ENCODE data around the gene FIS1.

Gene FIS1

DNA sequence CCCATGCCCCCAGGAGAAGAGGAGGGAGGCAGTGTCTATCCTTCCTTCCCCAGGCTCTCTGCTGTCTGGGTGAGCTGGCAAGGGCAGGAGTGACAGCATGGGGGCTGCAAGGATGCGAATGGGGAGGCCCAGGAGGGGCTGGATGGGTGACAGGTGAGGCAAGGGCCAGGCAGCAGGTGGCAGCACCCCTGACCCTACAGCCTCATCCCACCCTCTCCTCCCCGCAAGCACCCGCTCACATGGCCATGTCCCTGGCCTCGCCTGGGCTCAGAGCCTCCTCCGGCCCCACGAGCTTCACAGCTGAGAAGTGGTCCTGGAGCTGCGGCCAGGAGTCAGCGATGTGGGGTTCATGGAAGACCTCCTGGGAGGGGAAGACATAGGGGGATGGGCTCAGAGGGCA is 32.9 kb downstream of the FIS1 start:
- in situ Hi-C loops (cut with HindIII; ENCODE audit: low sequenced_read_pairs) = no loop called here
- TF ChIP-seq, protein P1, sequence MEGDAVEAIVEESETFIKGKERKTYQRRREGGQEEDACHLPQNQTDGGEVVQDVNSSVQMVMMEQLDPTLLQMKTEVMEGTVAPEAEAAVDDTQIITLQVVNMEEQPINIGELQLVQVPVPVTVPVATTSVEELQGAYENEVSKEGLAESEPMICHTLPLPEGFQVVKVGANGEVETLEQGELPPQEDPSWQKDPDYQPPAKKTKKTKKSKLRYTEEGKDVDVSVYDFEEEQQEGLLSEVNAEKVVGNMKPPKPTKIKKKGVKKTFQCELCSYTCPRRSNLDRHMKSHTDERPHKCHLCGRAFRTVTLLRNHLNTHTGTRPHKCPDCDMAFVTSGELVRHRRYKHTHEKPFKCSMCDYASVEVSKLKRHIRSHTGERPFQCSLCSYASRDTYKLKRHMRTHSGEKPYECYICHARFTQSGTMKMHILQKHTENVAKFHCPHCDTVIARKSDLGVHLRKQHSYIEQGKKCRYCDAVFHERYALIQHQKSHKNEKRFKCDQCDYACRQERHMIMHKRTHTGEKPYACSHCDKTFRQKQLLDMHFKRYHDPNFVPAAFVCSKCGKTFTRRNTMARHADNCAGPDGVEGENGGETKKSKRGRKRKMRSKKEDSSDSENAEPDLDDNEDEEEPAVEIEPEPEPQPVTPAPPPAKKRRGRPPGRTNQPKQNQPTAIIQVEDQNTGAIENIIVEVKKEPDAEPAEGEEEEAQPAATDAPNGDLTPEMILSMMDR (IDR thresholded peaks at IDR 0.05; ENCODE audit: low read depth, low read length, missing control alignments) = no peak
- DNase-seq (ENCODE audit: low read depth) = no peak
- no peak overlapping the region for H3K4me3 ChIP-seq (ENCODE audit: low read depth, low read length)

DNA sequence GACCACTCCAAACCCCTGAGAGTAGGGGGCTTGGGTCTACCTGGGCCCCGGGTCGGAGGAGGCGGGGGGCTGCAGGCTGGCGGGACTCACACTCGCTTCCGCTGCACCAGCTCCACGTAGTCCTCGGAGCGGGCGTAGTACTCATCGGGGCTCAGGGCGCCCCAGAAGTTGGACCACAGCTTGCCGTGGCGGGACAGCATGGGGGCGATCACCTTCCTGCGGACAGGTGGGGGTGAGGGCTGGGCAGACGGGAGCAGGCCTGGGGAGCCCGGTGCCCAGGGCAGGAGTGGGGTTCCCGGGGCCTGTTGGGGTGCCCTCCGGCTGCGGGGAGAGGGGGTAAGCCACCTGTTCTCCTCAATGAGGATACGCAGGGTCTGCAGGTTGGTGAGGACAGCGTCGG is 33.4 kb downstream of the FIS1 start:
- no peak for DNase-seq (ENCODE audit: low read depth)

DNA sequence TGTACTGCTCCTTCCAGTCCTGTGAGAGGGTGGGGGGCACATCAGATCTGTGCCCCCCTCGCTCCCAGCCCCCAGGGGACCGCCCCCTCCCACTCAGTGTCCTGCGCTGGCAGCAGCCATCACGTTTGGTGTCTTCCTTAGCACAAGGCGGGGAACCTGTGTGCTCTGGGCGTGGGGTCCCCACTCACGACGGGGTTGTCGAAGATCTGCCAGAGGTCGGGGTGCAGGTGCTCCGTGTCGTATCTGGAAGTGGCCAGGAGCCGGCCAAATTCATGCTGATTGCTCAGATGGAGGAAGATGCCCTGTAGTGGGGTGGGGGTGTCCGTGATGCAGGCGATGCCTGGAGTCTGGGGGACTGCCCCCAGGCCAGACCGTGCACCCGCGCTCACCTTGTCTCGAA is 34.7 kb downstream of the FIS1 start:
- in situ Hi-C loops (cut with HindIII; ENCODE audit: low sequenced_read_pairs) = no loop called here
- TF ChIP-seq, protein P1 (IDR thresholded peaks at IDR 0.05; ENCODE audit: low read depth, low read length, missing control alignments) = no peak
- DNase-seq (ENCODE audit: low read depth) = no peak
- H3K4me3 ChIP-seq (ENCODE audit: low read depth, low read length) = no peak overlapping the region

More for the DNA sequence above, 33.4 kb downstream of the FIS1 start:
- no peak overlapping the region for H3K4me3 ChIP-seq (ENCODE audit: low read depth, low read length)
- TF ChIP-seq, protein P1 (IDR thresholded peaks at IDR 0.05; ENCODE audit: low read depth, low read length, missing control alignments) = no peak
- in situ Hi-C loops (cut with HindIII; ENCODE audit: low sequenced_read_pairs) = no loop called here

DNA sequence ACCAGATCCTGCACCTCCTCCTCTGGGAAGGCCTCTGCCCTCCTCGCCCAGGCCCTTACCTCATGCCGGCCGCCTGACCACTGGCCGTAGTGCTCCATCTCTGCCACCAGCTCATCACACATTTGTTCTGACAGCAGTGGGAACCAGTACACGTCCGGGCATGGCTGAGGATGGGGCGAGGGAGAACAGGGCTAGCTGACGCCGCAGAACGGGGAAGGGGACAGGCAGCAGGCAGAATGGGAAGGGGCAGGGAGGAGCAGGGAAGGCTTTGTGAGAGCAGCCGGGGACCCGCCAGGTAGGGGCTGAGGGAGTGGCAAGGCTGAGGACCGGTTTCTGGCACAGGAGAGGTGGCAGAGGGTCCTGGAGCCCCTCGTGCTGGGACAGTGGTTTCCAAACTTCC is 36.1 kb downstream of the FIS1 start:
- no peak for DNase-seq (ENCODE audit: low read depth)
- no peak overlapping the region for H3K4me3 ChIP-seq (ENCODE audit: low read depth, low read length)
- TF ChIP-seq, protein P1 (IDR thresholded peaks at IDR 0.05; ENCODE audit: low read depth, low read length, missing control alignments) = no peak
- in situ Hi-C loops (cut with HindIII; ENCODE audit: low sequenced_read_pairs) = no loop called here

DNA sequence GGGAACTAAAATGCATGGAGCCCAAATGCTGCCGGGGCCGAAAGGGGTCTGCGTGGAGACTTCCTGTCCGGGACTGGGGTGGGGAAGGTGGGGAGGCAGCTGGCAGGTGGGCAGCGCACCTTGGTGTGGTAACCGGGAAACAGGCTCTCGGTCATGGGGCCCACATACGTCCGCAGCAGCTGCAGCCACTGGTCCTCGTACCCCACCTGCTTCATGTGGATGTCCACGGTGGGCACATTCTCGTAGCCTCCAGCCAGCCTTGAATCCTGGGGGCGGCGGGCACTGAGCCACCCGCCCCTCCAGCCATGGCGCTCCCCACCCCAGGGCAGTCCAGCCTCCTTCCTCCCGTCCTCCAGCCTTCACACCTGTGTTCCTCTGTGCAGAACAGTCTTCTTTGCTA is 37.4 kb downstream of the FIS1 start:
- no peak for DNase-seq (ENCODE audit: low read depth)
- TF ChIP-seq, protein P1 (IDR thresholded peaks at IDR 0.05; ENCODE audit: low read depth, low read length, missing control alignments) = no peak
- no peak overlapping the region for H3K4me3 ChIP-seq (ENCODE audit: low read depth, low read length)
- in situ Hi-C loops (cut with HindIII; ENCODE audit: low sequenced_read_pairs) = no loop called here

DNA sequence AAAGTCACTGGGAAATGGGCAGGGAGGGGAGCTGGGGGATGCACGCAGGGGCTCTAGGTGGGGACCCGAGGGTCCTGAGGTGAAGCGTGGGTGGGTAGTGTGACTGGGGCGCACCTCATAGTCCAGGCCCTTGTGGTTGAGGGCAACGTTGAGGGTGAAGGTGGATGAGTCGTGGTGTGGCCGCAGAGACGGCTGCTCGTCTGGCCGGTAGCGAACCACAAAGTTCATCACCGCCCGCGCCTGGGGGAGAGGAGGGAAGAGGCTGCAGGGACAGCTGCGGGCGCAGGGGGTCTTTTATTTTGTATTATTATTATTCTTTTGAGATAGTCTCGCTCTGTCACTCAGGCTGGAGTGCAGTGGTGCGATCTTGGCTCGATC is 38.2 kb downstream of the FIS1 start:
- TF ChIP-seq, protein P1 (IDR thresholded peaks at IDR 0.05; ENCODE audit: low read depth, low read length, missing control alignments) = no peak
- in situ Hi-C loops (cut with HindIII; ENCODE audit: low sequenced_read_pairs) = no loop called here
- H3K4me3 ChIP-seq (ENCODE audit: low read depth, low read length) = no peak overlapping the region
- DNase-seq (ENCODE audit: low read depth) = no peak

Measured in astrocyte of the cerebellum (primary cell).